DOHH2 (cell line): ENCODE results near the gene HECW1.

ENCODE experiments used
- EZH2phosphoT487 ChIP-seq: fragments of 200-600 bp; sonication (generic); IDR thresholded peaks from 2 replicates; pipeline ENCODE4 v1.6.1; 2017; ENCODE audit warnings: borderline replicate concordance, mild to moderate bottlenecking, antibody characterized with exemption, low read length, moderate library complexity, mixed read lengths
- TF ChIP-seq, protein P1 (sequence below): fragments of 200-600 bp; sonication (generic); IDR thresholded peaks from one replicate; pipeline ENCODE4 v1.5.1; 2014; ENCODE audit warnings: antibody characterized with exemption, mild to moderate bottlenecking, low read depth, low read length; ENCODE audit not compliant: poor library complexity, severe bottlenecking

DNA sequence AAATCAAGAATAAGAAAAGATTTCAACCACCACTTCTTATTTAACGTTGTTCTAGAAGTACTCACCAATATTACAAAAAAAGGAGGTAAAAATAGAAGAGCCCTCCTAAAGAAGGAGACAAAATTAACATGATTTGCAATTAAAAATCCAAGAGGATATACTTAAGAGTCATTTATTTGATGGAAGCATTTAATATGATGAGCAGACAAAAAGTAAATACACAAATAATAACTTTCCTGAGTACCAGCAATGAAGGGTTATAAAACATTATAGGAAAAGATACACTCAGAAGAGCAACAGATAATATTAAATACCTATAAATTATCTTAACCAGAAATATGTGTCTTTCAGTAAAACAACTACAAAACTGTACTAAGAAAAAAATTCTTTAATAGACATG is 363.5 kb downstream of the HECW1 start:
- TF ChIP-seq, protein P1, sequence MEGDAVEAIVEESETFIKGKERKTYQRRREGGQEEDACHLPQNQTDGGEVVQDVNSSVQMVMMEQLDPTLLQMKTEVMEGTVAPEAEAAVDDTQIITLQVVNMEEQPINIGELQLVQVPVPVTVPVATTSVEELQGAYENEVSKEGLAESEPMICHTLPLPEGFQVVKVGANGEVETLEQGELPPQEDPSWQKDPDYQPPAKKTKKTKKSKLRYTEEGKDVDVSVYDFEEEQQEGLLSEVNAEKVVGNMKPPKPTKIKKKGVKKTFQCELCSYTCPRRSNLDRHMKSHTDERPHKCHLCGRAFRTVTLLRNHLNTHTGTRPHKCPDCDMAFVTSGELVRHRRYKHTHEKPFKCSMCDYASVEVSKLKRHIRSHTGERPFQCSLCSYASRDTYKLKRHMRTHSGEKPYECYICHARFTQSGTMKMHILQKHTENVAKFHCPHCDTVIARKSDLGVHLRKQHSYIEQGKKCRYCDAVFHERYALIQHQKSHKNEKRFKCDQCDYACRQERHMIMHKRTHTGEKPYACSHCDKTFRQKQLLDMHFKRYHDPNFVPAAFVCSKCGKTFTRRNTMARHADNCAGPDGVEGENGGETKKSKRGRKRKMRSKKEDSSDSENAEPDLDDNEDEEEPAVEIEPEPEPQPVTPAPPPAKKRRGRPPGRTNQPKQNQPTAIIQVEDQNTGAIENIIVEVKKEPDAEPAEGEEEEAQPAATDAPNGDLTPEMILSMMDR: no peak
- TF ChIP-seq EZH2phosphoT487: no peak
